GM19324 (cell line): ENCODE results near the gene SLC39A9.
"Not testable (repeated sequence)": the region's sequence is repeated elsewhere in the genome, so short reads cannot be mapped to it uniquely, and the experiment has no call there.

Experiments
- ATAC-seq: cut with Tn5 transposase; IDR thresholded peaks from one replicate; pipeline ENCODE4 v1.9.1; 2021; ENCODE audit warnings: mild to moderate bottlenecking, moderate library complexity; ENCODE audit not compliant: unreplicated experiment, low FRiP score

The SLC39A9 gene

DNA sequence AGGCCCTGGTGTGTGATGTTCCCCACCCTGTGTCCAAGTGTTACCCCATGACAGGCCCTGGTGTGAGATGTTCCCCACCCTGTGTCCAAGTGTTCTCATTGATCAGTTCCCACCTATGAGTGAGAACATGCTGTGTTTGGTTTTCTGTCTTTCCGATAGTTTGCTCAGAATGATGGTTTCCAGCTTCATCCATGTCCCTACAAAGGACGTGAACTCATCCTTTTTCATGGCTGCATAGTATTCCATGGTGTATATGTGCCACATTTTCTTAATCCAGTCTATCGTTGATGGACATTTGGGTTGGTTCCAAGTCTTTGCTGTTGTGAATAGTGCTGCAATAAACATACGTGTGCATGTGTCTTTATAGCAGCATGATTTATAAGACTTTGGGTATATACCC, 17.6 kb downstream of the SLC39A9 start:
- ATAC-seq, result not testable (repeated sequence)

DNA sequence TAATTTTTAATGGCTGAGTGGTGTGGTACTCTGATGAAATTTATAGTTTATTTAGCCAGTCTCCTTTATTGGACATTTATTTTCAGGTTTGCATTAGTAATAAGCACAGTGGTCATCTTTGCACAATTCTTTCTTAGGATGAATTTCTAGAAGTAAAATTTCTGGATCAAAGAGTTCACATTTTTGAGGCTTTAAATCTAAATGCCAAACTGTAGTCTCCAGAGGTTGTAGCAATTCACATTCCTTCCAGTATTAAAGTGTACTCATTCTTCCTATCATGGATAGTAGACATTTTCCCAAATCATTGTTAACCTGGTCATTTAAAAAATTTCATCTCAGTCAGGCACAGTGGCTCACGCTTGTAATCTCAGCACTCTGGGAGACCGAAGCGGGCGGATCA, 24.8 kb downstream of the SLC39A9 start:
- no peak for ATAC-seq

DNA sequence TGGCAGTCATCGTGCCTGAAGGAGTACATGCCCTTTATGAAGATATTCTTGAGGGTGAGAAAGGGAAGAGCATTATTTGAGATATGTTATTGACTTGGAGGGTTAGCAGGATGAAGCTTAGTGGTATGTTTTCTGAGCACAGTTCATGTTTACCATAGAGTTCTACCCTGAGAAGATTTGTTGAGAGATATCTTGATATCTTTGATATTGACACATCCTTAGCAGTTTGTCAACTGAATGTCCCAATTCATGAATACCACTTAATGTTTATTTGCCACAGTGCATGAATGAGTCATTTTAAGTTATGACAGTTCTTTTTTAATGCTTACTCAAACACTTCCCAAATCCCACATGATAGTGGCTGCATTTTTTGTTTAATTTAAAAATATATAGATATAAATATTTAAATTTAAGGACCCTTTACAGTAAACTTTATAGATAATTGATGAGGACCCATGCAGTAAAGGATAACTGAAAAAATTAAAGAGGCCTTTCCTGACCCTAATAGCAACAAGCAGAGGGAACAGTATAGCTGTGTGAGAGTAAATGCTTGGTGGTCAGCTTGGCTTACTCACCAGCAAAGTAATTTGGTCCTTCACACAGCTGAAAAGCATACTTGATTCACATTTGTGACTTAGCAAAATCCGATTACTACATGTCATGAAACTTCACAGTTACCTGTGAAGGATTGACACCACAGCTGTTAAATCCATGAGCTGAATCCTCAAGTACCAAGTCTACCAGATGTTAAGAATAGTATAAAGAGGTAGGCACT, 25.8 kb downstream of the SLC39A9 start:
- no peak for ATAC-seq

DNA sequence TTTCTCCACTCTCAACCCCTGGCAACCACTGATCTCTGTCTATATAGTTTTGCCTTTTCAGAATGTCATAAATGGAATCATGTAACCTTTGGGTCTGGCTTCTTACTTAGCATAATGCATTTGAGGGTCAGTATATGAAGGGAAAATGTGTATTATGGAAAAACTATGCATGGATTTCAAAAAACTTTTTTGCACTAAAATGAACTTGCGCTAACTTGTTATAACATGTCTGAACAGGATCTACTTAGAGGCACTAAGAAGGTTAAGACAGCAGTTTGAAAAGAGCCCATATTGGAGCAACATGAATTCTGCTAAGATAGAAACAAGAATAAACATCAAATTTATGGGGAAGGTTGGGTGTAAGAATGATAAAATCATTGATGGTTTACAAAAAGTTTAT, 29.1 kb downstream of the SLC39A9 start:
- ATAC-seq, result no peak

DNA sequence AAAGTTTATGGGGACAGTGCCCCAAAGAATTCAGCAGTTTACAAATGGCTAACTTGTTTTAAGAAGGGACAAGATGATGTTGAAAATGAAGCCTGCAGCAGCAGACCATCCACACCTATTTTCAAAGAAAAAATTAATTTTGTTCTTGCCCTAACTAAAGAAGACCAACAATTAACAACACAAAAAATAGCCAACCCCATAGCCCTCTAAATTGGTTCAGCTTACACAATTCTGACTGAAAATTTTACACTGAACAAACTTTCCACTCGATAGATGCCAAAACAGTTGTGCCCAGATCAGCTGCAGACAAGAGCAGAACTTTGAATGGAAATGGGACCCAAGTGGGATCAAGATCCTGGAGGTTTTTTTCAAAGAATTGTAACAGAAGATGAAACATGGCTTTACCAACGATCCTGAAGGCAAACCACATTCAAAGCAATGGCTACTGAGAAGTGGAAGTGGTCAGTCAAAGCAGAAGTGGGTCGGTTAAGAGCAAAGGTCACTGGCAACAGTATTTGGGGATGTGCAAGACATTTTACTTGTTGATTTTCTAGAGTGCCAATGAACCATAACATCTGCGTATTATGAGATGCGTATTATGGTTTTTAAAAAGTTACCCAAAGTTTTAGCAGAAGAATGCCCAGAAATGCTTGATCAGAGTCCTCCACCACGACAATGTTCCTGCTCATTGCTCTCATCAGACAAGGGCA, 30.0 kb downstream of the SLC39A9 start:
- ATAC-seq, result peak; percentile 65

DNA sequence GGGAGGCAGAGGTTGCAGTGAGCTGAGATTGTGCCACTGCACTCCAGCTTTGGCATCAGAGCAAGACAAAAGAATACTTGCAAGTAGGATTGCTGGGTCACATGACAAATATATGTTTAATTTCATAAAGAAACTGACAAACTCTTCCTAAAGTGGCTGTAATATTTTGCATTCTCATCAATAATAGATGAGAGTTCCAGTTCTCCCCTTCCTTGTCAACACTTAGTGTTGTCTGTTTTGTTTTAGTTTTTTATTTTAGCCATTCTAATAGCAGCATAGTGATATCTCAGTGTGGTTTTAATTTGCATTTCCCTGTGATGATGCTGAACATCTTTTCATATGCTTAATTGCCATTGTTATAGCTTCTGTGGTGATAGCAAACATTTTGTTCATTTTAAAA, 31.2 kb downstream of the SLC39A9 start:
- no peak for ATAC-seq

DNA sequence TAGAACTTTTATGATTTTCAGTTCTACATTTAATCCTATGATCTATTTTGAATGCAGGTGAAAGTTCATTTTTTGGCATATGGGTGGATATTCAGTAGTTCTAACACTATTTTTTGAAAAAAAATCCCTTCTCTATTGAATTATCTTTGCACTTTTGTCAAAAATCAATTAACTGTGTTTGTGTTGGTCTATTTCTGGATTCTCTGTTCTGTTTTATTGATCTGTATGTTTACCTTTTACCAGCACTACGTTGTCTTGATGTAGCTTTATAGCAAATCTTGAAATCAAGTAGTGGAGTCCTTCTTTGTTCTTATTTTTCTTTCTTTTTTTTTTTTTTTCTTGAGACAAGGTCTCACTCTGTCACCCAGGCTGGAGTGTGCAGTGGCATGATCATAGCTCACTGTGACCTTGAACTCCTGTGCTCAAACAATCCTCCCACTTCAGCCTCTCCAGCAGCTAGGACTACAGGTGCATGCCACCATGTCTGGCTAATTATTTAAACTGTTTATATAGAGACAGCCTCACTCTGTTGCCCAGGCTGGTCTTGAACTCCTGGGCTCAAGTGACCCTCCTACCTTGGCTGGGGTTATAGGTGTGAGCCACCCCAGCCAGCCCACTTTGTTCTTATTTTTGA, 31.9 kb downstream of the SLC39A9 start:
- ATAC-seq, result no peak

DNA sequence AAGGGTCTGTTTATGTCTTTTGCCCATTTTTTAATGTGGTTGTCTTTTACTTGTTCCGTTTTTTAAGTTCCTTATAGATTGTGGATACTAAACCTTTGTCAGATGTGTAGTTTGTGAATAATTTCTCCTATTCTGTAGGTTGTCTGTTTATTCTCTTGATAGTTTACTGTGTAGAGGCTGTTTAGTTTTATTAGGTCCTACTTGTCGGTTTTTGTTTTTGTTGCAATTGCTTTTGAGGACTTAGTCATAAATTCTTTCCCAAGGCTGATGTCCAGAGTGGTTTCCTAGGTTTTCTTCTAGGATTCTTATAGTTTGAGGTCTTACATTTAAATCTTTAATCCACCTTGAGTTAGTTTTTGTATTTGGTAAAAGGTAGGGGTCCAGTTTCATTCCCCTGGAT, 33.9 kb downstream of the SLC39A9 start:
- ATAC-seq, result no peak

DNA sequence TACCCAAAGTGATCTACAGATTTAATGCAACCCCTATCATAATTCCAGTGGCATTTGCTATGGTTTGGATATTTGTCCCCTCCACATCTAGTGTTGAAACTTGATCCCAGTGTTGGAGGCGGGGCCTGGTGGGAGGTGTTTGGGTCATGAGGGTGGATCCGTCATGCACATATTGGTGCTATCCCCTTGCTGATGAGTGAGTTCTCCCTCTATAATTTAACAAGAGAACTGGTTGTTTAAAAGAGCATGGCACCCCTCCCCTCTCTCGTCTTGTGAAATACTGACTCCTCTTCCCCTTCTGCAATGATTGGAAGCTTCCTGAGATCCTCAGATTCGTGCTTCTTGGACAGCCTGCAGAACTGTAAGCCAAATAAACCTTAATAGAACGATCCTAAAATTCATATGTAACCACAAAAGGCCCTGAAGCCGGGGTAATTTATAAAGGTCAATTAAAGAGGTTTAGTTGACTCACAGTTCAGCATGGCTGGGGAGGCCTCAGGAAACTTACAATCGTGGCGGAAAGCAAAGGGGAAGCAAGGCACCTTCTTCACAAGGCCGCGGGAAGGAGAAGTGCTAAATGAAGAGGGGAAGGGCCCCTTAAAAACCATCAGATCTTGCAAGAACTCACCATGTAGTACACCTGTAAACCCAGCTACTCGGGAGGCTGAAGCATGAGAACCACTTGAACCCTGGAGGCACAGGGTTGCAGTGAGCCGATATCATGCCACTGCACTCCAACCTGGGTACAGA, 41.2 kb downstream of the SLC39A9 start:
- no peak for ATAC-seq

DNA sequence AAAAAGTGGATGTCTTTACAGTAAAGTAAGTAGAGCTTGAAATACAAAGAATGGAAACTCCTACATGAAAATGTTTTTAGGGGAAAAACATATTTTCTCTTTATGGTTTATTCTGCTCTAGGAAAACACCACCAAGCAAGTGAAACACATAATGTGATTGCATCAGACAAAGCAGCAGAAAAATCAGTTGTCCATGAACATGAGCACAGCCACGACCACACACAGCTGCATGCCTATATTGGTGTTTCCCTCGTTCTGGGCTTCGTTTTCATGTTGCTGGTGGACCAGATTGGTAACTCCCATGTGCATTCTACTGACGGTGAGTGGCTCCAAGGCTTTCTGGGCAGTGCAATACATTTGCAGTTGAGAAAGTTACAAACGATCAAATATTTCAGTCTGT, 43.5 kb downstream of the SLC39A9 start:
- no peak for ATAC-seq

DNA sequence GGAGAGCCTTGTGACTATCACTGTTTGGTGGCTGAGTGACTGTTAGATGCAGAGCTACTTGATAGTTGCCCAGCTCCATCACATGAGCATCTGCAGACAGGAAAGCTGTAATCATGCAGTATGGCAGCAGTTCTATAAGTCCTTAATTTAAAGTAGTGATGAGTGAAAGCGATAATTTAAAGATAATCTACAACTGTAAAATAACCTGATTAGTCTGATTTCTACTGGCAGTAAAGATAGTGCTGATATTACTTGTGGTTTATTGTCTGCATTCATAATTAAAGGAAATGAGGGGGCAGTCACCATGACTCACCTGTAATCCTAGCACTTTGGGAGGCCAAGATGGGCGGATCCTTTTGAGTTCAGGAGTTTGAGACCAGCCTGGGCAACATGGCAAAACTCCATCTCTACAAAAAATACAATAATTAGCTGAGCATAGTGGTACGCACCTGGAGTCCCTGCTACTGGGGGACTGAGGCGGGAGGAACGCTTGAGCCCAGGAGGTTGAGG, 44.9 kb downstream of the SLC39A9 start:
- no peak for ATAC-seq

DNA sequence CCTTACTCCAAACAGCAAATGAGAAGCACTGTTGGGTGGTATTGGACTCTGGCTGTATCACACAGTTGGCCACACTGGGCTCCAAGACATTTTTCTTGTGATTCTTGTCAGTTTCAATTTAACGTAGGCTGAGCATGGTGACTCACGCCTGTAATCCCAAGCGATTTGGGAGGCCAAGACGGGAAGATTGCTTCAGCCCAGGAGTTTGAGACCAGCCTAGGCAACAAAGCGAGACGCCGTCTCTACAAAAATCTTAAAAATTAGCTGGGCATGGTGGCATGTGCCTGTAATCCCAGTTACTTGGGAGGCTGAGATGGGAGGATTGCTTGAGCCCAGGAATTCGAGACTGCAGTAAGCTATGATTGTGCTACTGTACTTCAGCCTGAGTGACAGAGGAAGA, 50.7 kb downstream of the SLC39A9 start:
- no peak for ATAC-seq

DNA sequence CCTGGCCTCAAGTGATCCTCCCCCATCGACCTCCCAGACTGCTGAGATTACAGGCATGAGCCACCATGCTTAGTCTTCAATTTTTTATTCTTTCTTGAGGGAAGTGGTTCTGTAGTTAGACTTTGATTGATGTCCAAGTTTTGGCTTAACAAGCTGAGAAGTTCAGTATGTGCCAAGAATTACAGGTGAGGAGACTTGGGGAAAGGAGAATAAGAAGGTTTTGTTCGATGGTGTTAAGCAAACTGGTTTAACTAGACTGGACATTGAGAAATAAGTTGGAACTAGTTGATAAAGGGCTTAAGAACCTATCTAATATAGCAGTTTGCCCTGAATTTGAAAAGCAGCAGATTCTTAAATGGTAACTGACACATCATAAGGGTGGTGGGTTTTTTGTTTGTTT, 53.4 kb downstream of the SLC39A9 start:
- no peak for ATAC-seq

DNA sequence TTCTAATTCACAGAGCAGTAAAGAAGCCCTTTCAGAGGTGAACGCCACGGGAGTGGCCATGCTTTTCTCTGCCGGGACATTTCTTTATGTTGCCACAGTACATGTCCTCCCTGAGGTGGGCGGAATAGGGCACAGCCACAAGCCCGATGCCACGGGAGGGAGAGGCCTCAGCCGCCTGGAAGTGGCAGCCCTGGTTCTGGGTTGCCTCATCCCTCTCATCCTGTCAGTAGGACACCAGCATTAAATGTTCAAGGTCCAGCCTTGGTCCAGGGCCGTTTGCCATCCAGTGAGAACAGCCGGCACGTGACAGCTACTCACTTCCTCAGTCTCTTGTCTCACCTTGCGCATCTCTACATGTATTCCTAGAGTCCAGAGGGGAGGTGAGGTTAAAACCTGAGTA, 59.9 kb downstream of the SLC39A9 start:
- ATAC-seq, result no peak

DNA sequence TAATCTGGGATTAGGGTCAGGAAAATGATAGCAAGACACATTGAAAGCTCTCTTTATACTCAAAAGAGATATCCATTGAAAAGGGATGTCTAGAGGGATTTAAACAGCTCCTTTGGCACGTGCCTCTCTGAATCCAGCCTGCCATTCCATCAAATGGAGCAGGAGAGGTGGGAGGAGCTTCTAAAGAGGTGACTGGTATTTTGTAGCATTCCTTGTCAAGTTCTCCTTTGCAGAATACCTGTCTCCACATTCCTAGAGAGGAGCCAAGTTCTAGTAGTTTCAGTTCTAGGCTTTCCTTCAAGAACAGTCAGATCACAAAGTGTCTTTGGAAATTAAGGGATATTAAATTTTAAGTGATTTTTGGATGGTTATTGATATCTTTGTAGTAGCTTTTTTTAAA, 60.6 kb downstream of the SLC39A9 start:
- no peak for ATAC-seq

DNA sequence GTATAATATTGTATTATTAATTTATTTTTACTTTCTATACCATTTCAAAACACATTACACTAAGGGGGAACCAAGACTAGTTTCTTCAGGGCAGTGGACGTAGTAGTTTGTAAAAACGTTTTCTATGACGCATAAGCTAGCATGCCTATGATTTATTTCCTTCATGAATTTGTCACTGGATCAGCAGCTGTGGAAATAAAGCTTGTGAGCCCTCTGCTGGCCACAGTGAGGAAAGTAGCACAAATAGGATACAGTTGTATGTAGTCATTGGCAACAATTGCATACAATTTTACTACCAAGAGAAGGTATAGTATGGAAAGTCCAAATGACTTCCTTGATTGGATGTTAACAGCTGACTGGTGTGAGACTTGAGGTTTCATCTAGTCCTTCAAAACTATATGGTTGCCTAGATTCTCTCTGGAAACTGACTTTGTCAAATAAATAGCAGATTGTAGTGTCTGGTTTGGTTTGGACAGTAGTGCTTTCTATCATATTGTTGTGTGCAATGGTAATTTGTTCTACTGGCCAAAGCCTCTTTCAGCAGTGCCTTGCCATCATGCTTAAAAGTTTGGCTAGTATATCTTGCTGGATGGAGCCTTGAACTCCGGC, 61.7 kb downstream of the SLC39A9 start:
- ATAC-seq, result no peak

DNA sequence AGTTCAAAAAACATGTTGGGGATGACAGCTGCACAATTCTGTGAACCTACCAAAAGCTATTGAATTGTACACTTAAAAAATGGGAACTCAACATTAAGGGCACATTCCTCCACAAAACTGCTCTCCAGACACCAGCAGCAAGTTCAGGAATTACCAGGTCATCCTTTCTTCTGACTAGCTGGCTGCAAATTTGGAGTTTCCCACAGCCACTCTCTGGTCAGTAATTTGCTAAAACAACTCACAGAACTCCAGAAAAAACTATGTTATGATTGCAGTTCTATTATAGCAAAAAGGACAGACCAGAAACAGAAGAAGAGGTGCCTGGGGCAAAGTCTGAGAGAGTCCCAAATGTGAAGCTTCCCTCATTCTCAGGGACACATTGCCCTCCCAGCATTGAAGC, 65.9 kb downstream of the SLC39A9 start:
- ATAC-seq, result no peak

DNA sequence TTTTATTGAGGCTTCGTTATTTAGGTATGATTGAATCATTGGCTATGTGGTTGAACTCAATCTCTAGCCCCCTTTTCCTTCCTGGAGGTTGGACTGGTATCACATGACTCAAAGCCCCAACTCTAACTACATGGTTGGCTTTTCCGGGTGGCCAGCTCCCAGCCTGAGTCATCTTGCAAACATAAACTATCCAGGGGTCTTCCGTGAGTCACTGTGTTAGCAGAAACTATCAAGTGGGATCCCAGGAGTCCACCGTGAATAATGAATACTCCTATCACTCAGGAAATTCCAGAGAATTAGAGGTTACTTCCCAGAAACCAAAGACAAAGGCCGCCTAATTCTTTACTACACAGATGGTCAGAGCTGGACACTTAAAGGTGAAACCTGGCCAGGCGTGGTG, 66.3 kb downstream of the SLC39A9 start:
- no peak for ATAC-seq

DNA sequence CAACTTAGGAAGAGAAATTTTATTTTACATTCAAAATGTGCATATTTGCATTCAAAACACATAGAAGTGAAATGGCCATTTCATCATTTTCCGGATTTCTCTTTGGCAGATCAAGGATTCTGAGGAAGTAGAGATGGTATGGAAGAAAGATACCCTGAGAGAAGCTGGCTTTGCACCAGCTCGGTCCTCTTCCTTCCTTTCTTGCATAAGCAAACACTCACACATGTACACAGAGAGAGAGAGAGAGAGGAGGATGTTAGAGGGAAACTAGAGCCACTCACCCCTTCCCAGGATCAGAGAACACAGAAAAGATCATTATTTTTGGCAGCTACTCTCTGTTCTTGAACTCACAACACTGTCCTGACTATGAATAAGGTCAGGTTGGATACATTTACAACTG, 70.5 kb downstream of the SLC39A9 start:
- no peak for ATAC-seq

DNA sequence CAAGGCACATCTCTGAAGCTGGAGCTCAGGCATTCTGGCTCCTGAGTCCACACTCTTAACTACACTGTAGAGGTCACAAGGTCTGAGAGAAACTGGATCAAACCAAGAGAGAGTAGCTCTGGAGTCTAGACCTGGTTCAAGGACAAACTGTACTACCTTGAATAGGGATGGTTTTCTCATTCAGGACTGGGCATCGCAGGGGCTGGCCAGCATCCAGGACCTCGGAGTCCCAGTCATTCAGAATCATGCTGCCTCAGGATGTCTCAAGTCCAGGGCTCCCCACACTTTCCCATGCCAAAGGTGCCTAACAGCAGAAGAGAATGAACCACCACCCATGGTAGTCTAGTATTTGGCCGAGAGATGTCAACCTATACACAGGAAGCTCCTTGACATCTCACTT, 72.9 kb downstream of the SLC39A9 start:
- ATAC-seq, result no peak
